Fibroblast of lung (primary cell): ENCODE measurements around the gene APOA1. TPM values are rescaled to one million over a fixed set of nuclear protein-coding genes. Genes with fewer than 3 reads are reported as not detected.

Experiments used
- DNase-seq, 2 donors: peaks; one replicate each; pipeline versions ENCODE4 v3.0.0 to v3.0.0-alpha.2; 2010; ENCODE audit warnings: low read depth in 2 of 2
- H2AFZ ChIP-seq: 2 replicates; pipeline ENCODE4 v1.5.1; 2012; ENCODE audit warnings: low read length, control low read depth, inconsistent platforms
- H3K27ac ChIP-seq: 2 replicates; pipeline ENCODE4 v1.5.1; 2011; ENCODE audit warnings: low read length, control low read depth; ENCODE audit not compliant: insufficient read depth
- H3K27me3 ChIP-seq: 2 replicates; pipeline ENCODE4 v1.5.1; 2011; ENCODE audit warnings: mild to moderate bottlenecking, low read length; ENCODE audit not compliant: control insufficient read depth, insufficient read depth
- H3K36me3 ChIP-seq: 2 replicates; pipeline ENCODE4 v1.5.1; 2011; ENCODE audit warnings: low read length; ENCODE audit not compliant: control insufficient read depth, insufficient read depth
- H3K4me1 ChIP-seq: 2 replicates; pipeline ENCODE4 v1.5.1; 2011; ENCODE audit warnings: low read length; ENCODE audit not compliant: control insufficient read depth, insufficient read depth; ENCODE audit errors: extremely low read depth
- H3K4me2 ChIP-seq: 2 replicates; pipeline ENCODE4 v1.5.1; 2011; ENCODE audit warnings: low read length, control low read depth; ENCODE audit not compliant: insufficient read depth; ENCODE audit errors: extremely low read depth
- H3K4me3 ChIP-seq, 4 experiments: fragments of 200-600 bp in 1 of 4; sonication (generic) in 1 of 4; replicated peaks in 1 of 4; 2 replicates each; pipeline ENCODE4 v1.5.1; 2011 to 2016; ENCODE audit warnings: low read length in 4 of 4, low read depth in 3 of 4, mild to moderate bottlenecking in 3 of 4, control low read depth in 2 of 4, inconsistent platforms in 1 of 4, mixed read lengths in 1 of 4; ENCODE audit not compliant: insufficient read depth in 1 of 4; ENCODE audit errors: control extremely low read depth in 1 of 4
- H3K79me2 ChIP-seq: 2 replicates; pipeline ENCODE4 v1.5.1; 2012; ENCODE audit warnings: mild to moderate bottlenecking, low read length, inconsistent platforms; ENCODE audit not compliant: control insufficient read depth, insufficient read depth
- H3K9ac ChIP-seq: 2 replicates; pipeline ENCODE4 v1.5.1; 2011; ENCODE audit warnings: mild to moderate bottlenecking, low read length, control low read depth; ENCODE audit not compliant: insufficient read depth
- H3K9me3 ChIP-seq: 2 replicates; pipeline ENCODE4 v1.5.1; 2012; ENCODE audit warnings: low read depth, low read length; ENCODE audit not compliant: control insufficient read depth, insufficient read depth
- H4K20me1 ChIP-seq: 2 replicates; pipeline ENCODE4 v1.5.1; 2011; ENCODE audit warnings: low read length; ENCODE audit not compliant: control insufficient read depth, insufficient read depth; ENCODE audit errors: extremely low read depth
- EZH2 ChIP-seq: IDR thresholded peaks from 2 replicates; pipeline ENCODE4 v1.5.1; 2012; ENCODE audit warnings: low read length, control low read depth, mild to moderate bottlenecking; ENCODE audit errors: missing control alignments
- polyA plus RNA-seq, 2 donors: library from polyadenylated mRNA; depleted of rRNA in 1 of 2; stranded (reverse) in 1 of 2; unstranded in 1 of 2; fragments of >200 nt; gene quantifications; 2 replicates each; pipeline ENCODE4 v1.2.1, GENCODE V29; 2011 to 2012; ENCODE audit warnings: missing spikeins in 1 of 2
- total RNA-seq: library from RNA; depleted of rRNA; stranded (reverse); fragments of >200 nt; gene quantifications from 2 replicates; pipeline ENCODE4 v1.2.1, GENCODE V29; 2014
- TF ChIP-seq, protein P1 (sequence below), 2 donors: IDR thresholded peaks in 1 of 2; conservative IDR thresholded peaks in 1 of 2; 1 replicate in 1 of 2; 2 replicates in 1 of 2; pipeline ENCODE4 v1.5.1; 2011 to 2012; ENCODE audit warnings: low read length in 2 of 2, control low read depth in 1 of 2, inconsistent platforms in 1 of 2, low read depth in 1 of 2, mild to moderate bottlenecking in 1 of 2

APOA1 gene
- total and polyA plus RNA-seq, 2 donors (not counting 1 experiment from before 2014, with no cell fraction given) = 0.05 TPM; not detected in 1

DNA sequence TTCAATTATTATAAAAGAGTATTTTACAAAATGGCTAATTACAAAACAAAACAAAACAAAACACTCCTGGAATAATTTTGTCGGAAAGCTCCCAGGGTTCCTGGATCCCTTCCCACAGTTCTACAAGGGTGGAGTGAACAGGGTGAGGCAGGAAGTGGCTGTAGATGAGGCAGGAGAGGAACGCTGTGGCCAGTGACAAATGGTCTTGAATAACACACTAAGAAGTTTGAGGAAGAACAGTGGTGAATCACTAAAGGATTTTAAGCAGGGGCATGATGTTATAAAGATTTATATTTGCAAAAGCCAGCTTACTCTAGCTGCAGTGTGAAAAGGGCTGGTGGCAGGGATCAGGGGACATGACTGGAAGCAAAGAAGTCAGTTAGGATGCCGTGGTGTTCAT, 33.8 kb upstream of the APOA1 start:
- Histone ChIP-seq H3K4me2 (no peak overlapping the region), H3K4me3 (no peak overlapping the region), H3K36me3 (peaks cover 11% of the 10 kb centered on the region), H3K27me3 (no peaks in the 10 kb centered on the region), H2AFZ (no peak overlapping the region), H3K9ac (no peak overlapping the region), H3K9me3 (no peaks in the 10 kb centered on the region), H3K27ac (peak overlapping the region; percentile 53), H3K4me1 (peaks cover 5% of the 10 kb centered on the region), H3K79me2 (no peaks in the 10 kb centered on the region), H4K20me1 (no peaks in the 10 kb centered on the region)
- no peak for TF ChIP-seq EZH2
- TF ChIP-seq, protein P1, sequence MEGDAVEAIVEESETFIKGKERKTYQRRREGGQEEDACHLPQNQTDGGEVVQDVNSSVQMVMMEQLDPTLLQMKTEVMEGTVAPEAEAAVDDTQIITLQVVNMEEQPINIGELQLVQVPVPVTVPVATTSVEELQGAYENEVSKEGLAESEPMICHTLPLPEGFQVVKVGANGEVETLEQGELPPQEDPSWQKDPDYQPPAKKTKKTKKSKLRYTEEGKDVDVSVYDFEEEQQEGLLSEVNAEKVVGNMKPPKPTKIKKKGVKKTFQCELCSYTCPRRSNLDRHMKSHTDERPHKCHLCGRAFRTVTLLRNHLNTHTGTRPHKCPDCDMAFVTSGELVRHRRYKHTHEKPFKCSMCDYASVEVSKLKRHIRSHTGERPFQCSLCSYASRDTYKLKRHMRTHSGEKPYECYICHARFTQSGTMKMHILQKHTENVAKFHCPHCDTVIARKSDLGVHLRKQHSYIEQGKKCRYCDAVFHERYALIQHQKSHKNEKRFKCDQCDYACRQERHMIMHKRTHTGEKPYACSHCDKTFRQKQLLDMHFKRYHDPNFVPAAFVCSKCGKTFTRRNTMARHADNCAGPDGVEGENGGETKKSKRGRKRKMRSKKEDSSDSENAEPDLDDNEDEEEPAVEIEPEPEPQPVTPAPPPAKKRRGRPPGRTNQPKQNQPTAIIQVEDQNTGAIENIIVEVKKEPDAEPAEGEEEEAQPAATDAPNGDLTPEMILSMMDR (conservative IDR thresholded peaks at IDR 0.05 in 1 of 2, IDR thresholded peaks at IDR 0.05 in 1 of 2; ENCODE audit: low read depth in 1 of 2, low read length in 2 of 2) = no peak
- peak; percentile 78 to 95 for DNase-seq

DNA sequence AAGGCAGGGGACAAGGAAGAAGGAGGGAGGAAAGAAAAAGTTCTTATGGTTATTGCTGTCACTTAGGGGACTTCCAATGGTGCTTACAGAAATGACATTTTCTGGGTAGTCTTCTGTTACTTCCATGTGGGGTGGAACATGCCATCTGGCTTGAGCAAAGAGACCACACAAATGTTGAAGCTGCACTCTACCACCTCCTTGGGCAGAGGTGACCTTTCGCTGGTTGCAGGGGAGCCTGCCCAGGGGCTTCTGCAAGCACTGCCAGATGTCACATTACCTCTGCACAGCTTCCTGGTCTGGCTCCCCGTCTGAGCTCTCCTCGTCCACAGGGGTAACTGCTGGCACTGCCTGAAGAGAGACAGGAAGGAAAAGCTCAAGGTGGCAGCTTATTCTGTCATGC, 32.6 kb upstream of the APOA1 start:
- Histone ChIP-seq H3K4me2 (no peak overlapping the region), H3K4me3 (no peak overlapping the region), H3K4me1 (peaks cover 5% of the 10 kb centered on the region), H3K9me3 (no peaks in the 10 kb centered on the region), H2AFZ (no peak overlapping the region), H4K20me1 (no peaks in the 10 kb centered on the region), H3K27me3 (no peaks in the 10 kb centered on the region), H3K36me3 (peaks cover 10% of the 10 kb centered on the region), H3K27ac (no peak overlapping the region), H3K79me2 (no peaks in the 10 kb centered on the region), H3K9ac (no peak overlapping the region)
- no peak for DNase-seq
- no peak for TF ChIP-seq EZH2
- TF ChIP-seq, protein P1 (conservative IDR thresholded peaks at IDR 0.05 in 1 of 2, IDR thresholded peaks at IDR 0.05 in 1 of 2; ENCODE audit: low read depth in 1 of 2, low read length in 2 of 2) = no peak

DNA sequence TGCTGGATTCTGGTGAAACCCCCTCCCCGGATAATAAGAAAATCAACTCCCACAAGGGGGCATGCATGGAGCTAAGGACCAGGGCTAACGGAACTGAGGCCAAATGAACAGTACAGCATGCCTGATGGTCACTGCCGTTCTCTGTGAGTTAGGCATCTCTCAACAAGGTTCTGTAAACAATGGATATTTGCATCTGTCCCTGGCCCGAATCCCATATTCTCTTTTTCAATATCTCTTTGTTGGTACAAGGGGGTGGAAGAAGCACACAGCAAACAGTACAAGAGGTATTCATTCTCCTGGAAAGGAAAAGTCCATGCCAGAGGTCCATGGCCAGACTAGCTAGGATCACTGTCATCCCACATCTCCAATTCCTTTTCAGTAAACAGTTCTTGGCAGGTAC, 32.2 kb upstream of the APOA1 start:
- no peak for TF ChIP-seq EZH2
- TF ChIP-seq, protein P1 (conservative IDR thresholded peaks at IDR 0.05 in 1 of 2, IDR thresholded peaks at IDR 0.05 in 1 of 2; ENCODE audit: low read depth in 1 of 2, low read length in 2 of 2) = no peak
- Histone ChIP-seq H3K4me3 (no peak overlapping the region), H4K20me1 (no peaks in the 10 kb centered on the region), H3K27ac (no peak overlapping the region), H3K9ac (no peak overlapping the region), H2AFZ (no peak overlapping the region), H3K27me3 (no peaks in the 10 kb centered on the region), H3K79me2 (no peaks in the 10 kb centered on the region), H3K36me3 (peaks cover 9% of the 10 kb centered on the region), H3K4me2 (no peak overlapping the region), H3K4me1 (peaks cover 5% of the 10 kb centered on the region), H3K9me3 (no peaks in the 10 kb centered on the region)
- no peak for DNase-seq
